HG02588 (cell line): ENCODE data around the gene KDM3A.
A peak's percentile ranks its signal among the peaks of the same experiment; 100 is the strongest.

Source experiments
- ATAC-seq: cut with Tn5 transposase; IDR thresholded peaks from one replicate; pipeline ENCODE4 v1.9.1; 2021; ENCODE audit warnings: mild to moderate bottlenecking, moderate library complexity; ENCODE audit not compliant: unreplicated experiment

KDM3A gene

DNA sequence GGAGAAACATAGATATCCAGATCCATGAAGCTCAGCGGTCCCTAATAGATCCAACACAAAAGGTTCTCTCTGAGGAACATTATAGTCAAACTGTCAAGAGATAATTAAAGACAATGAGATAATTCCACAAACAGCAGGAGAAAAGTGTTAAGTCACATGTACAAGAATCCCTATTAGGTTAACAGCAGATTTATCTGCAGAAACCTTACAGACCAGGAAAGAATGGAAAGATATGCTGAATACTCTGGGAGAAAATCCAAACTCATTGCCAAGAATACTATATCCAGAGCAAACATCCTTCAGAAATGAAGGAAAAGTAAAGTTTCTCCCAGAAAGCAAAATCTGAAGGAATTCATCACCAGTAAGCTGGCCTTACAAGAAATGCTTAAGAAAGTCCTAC lies 10.8 kb upstream of the KDM3A start:
- no peak for ATAC-seq

- ATAC-seq, result no peak
Observed at GRCh38 chr2:86433137-86433536, 8.0 kb upstream of the KDM3A start.

DNA sequence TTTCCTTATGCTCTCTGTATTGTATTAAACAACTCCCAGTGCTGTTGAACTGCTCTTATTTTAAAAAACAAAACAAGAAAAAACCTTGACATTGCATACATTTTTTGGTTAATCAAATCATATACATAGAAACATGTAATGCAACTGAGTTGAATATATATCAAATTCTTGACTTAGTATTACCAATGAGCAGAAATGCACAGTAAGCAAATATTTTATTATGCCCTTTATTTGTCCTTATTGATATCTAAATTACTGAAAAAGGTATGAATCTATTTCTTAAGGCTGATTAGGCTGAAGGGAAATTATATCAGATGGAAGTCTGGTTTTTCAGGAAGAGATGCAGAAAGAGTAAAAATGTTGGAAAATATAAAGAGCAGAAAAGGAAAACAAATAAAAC lies 6.9 kb upstream of the KDM3A start:
- ATAC-seq, result no peak

DNA sequence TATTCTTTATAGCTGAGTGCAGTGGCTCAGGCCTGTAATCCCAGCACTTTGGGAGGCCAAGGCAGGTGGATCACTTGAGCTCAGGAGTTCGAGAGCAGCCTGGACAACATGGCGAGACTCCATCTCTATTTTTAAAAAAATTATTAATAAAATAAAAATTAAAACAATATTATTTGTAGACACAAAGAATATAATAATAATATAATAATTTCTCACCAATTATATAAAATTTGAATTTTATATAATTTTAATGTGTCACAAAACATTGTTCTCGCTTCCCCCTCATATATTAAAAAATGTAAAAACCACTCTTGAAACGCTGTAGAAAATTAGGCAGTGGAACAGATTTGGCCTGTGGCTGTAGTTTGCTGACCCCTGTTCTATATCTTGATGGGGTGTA lies 5.6 kb upstream of the KDM3A start:
- ATAC-seq, result no peak

DNA sequence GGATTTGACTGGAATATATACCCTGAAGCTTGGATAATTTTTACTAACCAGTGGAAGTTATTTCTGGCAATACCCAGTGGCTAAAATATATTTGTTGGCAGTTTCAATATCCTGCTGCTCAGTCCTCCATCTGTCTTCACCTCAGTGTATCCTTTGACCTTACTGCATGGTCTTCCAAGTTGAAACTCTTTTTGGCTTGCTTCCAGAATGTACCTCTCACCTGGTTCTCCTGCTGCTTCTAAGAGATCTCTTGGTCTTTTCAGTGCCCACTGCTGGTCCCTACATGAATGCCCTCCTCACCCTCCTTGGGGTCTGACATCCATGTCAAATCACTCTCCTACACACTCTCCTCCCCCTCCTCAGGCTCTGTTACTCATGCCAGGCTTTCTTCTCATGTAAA lies 4.8 kb upstream of the KDM3A start:
- no peak for ATAC-seq

GRCh38 chr2:86439879-86440630 lies 1.1 kb upstream of the KDM3A start:
- no peak for ATAC-seq

DNA sequence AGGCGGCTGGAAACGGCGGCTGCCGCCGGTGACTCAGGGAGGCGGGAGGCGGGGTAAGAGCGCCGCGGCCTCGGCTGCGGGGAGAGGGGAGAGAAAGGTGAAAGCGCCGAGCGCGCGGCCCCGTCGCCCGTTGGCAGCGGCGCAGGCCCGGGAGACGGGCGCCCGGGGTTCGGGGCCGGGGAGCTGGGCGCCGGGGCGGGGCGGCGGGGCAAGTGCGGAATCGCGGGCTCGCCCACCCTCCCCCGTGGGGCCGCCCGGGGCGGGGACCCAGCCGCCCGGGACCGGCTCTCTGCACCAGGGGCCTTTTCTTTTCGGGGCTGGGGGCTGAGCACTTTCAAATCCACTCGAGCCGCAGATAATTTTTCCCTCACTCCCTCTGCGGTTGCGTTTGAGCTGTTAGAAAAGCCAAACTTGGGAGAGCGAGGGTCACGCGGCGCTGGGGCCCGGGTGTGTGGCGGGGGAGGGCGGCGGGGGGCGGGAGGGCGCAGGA lies 266 bp downstream of the KDM3A start:
- no peak for ATAC-seq

DNA sequence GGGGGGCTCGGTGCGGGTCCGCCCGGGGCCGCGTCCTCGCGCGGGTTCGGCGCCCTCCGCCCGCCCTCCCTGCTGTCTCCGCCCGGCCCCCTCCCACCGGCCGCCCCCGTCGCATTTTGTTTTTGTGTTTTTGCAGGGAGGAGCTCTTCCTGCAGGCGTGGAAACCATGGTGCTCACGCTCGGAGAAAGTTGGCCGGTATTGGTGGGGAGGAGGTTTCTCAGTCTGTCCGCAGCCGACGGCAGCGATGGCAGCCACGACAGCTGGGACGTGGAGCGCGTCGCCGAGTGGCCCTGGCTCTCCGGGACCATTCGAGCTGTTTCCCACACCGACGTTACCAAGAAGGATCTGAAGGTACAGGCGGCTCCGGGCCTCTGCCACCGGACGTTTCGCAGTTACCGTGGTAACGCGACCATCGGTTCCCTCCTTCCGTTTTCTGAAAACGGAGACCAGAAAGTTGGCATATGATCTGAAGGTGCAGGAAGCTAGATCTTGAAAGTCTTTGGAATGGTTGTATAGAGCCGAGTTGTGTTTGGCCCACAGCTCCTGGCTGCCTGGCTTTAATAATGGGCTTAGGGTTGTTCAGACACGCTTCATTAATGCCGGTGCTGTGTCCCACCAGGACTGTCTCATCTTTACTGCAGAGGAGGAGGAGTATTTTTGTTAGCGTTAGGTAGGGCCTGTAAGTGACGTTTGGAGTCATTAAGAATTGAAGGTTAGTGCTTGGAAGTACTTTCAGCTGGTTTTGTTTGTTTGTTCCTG lies 891 bp downstream of the KDM3A start:
- ATAC-seq, result no peak

DNA sequence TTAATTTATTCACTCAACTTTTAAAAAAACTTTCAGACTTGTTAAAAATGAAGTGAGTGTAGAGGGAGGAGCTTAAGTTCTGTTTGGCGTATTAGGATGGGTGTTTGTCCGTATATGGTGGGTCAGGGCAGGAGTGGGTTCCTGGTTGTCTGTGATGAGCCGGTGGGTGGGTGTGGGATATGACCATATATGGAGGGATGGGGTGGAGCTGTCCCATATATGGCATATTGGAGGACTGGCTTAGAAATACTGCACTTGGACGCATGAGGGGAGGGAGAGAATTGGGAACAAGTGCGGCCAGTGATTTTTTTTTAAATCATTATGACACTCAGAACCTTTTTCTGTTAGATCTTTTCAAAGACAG lies 1.5 kb downstream of the KDM3A start:
- peak; percentile 62 for ATAC-seq

GRCh38 chr2:86443631-86444350 lies 2.6 kb downstream of the KDM3A start:
- ATAC-seq, result no peak

DNA sequence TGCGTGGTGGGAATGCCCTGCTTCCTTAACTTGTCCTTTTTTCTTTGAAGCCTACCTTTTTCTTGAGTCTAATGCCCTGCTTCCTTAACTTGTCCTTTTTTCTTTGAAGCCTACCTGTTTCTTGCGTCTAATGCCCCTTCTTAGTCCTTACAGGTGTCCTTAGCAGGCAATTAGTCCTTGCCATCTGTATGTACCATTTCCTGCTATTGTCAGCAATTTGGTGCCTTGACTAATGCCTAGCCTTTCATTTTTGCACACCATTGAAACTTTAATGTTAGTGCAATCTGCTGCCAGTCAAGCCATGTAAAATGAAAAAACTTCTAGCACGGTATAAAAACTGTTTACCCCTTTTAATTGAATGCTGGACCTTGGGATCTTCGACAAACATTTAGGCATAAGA lies 4.3 kb downstream of the KDM3A start:
- no peak for ATAC-seq

DNA sequence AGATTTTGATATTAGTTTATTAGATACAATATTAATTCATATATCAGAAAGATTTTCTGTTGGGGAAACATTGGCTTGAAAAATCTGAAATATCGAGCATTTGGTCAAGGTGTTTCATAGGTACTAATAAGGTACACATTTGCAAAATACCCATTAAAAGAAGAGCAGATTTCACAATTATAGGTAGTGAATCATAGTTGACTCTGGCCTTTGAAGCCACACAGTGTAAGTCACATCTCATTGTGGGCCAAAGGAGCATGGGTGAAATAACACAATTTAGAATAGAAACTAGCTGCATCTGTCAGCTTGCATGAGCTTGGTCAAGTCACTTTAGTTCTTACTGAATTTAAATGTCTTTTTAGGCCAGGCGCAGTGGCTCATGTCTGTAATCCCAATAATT lies 4.9 kb downstream of the KDM3A start:
- ATAC-seq, result no peak

DNA sequence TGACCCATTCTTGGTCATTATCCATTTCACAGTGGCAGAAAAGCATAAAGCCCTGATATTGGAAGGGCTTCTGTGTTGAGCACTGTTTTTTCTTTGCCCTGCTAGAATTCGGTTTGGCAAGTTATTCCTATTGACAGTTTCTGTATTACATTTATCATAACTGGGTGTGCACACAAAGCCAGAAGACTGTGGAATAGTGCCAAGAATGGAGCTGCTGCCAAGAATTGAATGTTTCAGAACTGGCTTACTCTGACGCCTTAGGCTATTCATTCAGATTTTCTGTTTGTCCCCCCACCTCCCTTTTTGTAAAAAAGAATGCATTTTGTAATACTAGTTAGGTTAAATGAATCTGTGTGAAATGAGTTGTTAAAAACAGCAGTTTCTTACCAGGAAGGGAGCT lies 12.7 kb downstream of the KDM3A start:
- ATAC-seq, result no peak

- no peak for ATAC-seq
Observed at GRCh38 chr2:86454238-86454637, 13.1 kb downstream of the KDM3A start.

DNA sequence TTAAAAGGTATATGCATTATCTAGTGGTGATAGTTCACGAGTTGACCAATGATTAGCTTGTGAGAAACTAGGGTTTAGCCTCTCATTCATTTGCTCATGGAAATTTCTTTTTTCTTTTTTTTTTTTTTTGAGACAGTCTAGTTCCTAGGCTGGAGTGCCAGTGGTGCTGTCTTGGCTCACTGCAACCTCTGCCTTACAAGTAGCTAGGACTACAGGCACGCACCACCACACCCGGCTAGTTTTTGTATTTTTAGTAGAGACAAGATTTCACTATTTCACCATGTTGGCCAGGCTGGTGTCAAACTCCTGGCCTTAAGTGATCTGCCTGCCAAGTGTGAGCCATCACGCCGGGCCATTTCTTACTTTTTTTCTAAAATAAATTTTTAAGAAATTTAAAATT lies 14.0 kb downstream of the KDM3A start:
- ATAC-seq, result no peak

DNA sequence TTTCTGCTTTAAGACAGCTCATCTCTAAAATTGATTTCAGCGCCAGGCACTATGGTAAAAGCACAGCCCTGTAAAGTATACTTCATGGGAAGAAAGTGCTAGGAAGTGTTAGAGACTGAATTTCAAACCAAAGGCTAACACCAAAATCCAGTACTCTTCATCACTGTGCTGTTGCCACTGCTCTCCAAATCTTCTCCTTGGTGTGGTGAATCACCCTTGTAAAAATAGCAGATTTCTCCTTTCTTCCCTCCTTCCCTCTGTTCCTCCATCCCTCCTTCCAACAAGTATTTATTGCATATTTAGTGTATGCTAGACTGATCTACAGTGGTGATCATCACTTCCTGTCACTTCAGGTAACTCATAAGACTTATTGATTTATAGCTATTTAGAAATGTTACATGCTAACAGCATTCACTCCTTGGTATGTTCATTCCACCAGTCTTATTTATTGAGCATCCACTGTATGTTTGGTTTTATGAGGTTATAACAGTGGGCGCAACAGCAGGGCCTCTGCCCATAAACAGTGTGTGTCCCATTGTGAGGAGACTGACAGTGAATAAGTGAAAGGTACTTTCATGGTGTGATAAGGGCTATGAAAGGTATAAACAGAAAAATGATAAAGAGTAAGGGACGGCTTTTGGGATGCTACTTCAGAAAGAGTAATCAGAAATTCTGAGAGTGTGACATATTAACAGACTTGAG lies 20.0 kb downstream of the KDM3A start:
- ATAC-seq, result no peak

GRCh38 chr2:86464652-86465051 lies 23.5 kb downstream of the KDM3A start:
- ATAC-seq, result no peak

- ATAC-seq, result no peak
Observed at GRCh38 chr2:86466306-86466705, 25.1 kb downstream of the KDM3A start.

GRCh38 chr2:86468162-86469033 lies 27.2 kb downstream of the KDM3A start:
- no peak for ATAC-seq

DNA sequence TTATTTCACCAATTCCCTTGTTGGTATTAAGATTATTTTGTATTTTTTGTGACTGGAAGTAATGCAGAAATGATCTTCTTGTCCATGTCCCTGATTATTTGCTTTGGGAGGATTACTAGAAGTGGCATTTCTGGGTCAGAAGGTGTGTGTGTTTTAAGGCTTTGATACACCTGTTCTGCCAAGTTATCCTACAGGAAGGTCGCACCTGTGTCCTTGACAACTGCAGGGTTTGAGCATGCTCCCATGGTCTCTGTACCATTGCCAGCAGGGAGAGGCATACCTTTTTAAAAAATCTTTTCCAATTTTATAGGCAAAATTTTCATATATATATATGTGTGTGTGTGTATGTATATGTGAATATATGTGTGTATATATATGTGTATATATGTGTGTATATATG lies 29.7 kb downstream of the KDM3A start:
- ATAC-seq, result no peak
